Forelimb muscle (tissue), 1 donor: Measurements from ENCODE around the gene CAMTA1. TPM values are rescaled to one million over a fixed set of nuclear protein-coding genes. Genes with fewer than 3 reads are reported as not detected.

Experiments
- DNase-seq: peaks from one replicate; pipeline ENCODE4 v3.0.0-alpha.2; 2013; ENCODE audit warnings: low read depth
- polyA plus RNA-seq: library from polyadenylated mRNA; unstranded; fragments of 120-200 nt; gene quantifications from one replicate; pipeline ENCODE4 v1.2.1, GENCODE V29; 2013; ENCODE audit not compliant: insufficient read length

Gene CAMTA1
- polyA plus RNA-seq, 1 donor: 43.5 TPM

GRCh38 chr1:6850537-6850936, 65.3 kb downstream of the CAMTA1 start:
- DNase-seq: no peak

GRCh38 chr1:6852136-6852890, 67.1 kb downstream of the CAMTA1 start:
- no peak for DNase-seq

- DNase-seq: no peak
Measured at GRCh38 chr1:6854166-6854565, 68.9 kb downstream of the CAMTA1 start.

GRCh38 chr1:6857831-6858230, 72.6 kb downstream of the CAMTA1 start:
- DNase-seq: no peak

GRCh38 chr1:6858596-6858995, 73.3 kb downstream of the CAMTA1 start:
- DNase-seq: no peak

GRCh38 chr1:6859415-6860343, 74.4 kb downstream of the CAMTA1 start:
- DNase-seq: no peak

GRCh38 chr1:6860401-6860800, 75.1 kb downstream of the CAMTA1 start:
- DNase-seq: no peak

DNA sequence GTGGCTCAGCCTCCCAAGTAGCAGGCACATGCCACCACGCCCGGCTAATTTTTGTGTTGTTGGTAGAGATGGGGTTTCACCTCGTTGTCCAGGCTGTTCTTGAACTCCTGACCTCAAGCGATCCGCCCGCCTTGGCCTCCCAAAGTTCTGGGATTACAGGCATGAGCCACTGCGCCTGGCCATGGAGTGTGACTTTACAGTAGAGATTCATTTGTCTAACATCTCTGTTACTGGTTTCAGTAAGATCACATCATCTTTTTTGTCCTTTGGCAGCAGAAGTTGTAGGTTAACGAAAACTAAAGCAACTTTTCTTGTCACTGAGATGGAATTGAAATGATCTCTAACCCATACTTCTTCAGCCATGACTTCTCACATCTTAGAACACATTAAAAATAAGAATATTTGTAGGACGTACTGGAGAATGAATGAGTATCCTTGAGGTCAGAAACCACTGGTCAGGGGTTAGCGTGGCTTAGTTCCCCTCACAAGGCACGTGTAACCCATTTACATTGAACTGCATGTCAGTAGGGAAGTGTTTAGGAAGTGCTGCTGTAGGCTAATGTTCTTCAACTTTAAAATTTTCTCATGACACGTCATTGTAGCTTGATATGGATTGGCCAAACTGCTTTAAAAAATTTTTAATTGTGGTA, 75.9 kb downstream of the CAMTA1 start:
- DNase-seq: no peak

DNA sequence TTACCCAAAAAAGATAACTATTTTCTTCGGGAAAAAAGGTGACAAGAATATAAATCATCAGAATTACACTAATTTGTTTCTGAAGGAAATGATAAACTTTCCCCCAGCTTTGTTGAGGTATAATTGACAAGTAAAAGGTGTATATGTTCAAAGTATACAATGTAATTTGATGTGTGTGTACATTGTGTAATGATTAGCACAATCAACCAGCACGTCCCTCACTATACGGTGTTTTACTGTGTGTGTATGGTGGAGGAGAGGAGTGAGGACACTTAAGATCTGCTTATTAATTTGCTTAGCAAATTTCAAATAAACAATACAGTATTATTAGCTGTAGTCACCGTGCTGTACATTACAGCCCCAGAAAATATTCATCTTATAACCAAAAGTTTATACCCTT, 77.7 kb downstream of the CAMTA1 start:
- DNase-seq: no peak

- no peak for DNase-seq
Measured at GRCh38 chr1:6864166-6864565, 78.9 kb downstream of the CAMTA1 start.

- no peak for DNase-seq
Measured at GRCh38 chr1:6866825-6867224, 81.6 kb downstream of the CAMTA1 start.

- DNase-seq: no peak
Measured at GRCh38 chr1:6867321-6867720, 82.1 kb downstream of the CAMTA1 start.

- no peak for DNase-seq
Measured at GRCh38 chr1:6867729-6868659, 82.7 kb downstream of the CAMTA1 start.

DNA sequence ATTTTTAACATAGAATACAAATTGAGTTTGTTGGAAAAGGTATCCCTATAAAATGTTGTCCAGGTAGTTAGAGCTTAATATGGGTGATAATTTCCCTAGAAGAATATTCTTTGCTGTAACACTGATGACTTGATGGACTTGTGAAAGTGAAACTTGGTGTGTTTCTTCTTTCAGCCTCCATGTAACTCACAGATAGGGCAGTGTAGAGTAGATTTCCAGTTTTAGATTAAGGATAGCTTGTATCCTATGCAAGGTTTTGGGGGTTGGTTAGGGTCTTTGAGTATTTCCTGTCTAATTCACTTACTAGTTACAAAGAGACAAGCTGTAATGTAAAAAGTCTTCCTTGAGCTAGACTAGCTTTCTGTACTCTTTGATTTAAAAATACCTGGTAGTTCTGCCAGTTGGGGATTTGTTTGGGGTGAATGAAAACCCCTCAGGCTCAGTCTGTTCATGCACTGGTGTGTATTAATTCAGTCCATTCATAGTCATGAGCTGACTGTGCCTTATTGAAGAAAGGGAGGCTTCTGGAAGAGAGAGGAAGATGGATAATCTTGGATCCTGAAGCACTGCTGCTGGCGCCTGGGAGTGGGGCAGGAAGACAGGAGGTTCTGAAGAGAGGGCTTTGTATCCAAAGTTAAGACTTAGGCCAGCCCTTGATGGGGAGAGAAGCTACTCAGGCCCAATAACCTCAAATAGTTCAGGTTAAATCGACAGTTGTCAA, 83.6 kb downstream of the CAMTA1 start:
- no peak for DNase-seq

DNA sequence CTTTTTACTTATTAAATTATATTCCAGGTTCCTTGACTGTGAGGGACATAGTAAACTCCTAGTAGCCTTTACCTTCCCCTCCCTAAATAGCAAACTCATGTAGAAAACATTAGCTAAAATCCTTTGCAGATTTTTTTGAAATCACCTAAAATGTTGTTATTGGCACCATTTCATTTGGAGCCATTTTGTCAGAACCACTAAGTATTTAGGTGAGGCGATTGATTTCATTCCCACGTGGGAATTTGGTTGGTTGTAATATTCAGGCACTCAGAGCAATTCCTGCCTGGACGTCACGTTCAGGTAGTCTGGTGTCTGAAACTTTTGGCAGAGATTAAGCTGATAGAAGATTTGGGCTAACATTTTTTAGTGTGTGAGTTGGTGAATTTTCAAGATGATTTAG, 84.3 kb downstream of the CAMTA1 start:
- DNase-seq: no peak

- no peak for DNase-seq
Measured at GRCh38 chr1:6870086-6870485, 84.8 kb downstream of the CAMTA1 start.

- DNase-seq: no peak
Measured at GRCh38 chr1:6870571-6870970, 85.3 kb downstream of the CAMTA1 start.

DNA sequence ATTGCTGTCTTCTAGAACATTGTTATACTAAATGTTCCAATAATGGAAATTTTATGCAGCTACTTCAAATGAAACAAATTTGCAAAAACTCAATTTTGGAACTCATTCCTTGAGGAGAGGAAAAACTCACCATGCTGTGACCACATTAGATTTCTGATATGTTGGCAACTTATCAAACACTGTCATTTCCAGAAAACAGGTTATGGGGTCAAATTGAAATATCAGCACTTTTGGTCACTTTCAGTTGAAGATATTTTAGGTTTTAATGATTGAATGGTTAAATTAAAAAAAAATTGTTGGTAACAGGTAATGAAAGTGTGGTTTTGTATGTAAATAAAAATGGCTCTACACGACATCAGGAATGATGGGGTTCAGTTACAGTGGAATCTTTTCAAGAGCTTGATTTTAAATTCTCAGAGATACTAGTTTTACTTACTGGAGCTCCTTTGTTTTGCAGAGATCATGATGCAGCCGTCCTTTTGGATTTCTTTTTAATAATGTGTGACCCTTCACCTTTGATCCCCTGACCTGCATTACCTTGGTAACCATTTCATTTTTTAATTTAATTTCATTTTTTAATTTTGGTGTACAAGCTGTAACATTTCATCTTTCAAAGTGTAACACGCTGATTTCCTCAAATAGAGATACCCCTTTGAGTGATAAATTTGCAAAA, 86.2 kb downstream of the CAMTA1 start:
- DNase-seq: no peak

- no peak for DNase-seq
Measured at GRCh38 chr1:6872573-6873261, 87.5 kb downstream of the CAMTA1 start.
